ENCODE results near the gene LRRC25.
"Not testable (repeated sequence)": the region's sequence is repeated elsewhere in the genome, so short reads cannot be mapped to it uniquely, and the experiment has no call there.

The LRRC25 gene

GRCh38 chr19:18385675-18386542 lies 11.5 kb downstream of the LRRC25 start, which contains the start of gene GDF15:
GDF15 (plus strand) TSS chr19:18386158; CDS start chr19:18386190, 32 bp downstream.
- Histone ChIP-seq H3K9ac (no peak within 1 kb of the TSS), H3K9me3 (no peaks in the 10 kb centered on the region), H3K27ac (no peak within 1 kb of the TSS), H3K27me3 (peaks cover 31% of the 10 kb centered on the region; the same call in 1 of the 2 replicates), H3K36me3 (no peaks in the 10 kb centered on the region), H4K20me1 (no peaks in the 10 kb centered on the region), H3K4me3 (no peak within 1 kb of the TSS), H3K4me2 (peak within 1 kb of the TSS; percentile 78), H3K4me1 (peaks cover 41% of the 10 kb centered on the region)
- TF ChIP-seq Cebpa-rat (IDR thresholded peaks at IDR 0.05) = no peak

DNA sequence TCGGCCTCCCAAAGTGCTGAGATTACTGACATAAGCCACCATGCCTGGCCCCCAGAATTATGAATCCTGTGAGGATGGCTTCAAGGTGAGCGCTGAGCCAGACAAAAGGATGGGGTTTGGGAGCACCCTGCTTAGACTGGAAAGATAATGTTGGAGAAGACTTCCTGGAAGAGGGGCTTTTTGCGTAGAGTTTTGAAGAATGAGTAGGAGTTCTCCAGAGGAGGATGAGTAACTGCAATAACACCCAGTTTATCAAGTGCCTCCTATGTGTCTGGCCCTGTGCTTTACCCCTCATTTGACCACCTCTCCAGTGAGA lies 12.1 kb downstream of the LRRC25 start:
- Histone ChIP-seq H3K36me3 (no peaks in the 10 kb centered on the region), H4K20me1 (no peaks in the 10 kb centered on the region), H3K27ac (no peak overlapping the region), H3K4me1 (peaks cover 41% of the 10 kb centered on the region), H3K9ac (no peak overlapping the region), H3K4me2 (0 out of 2 replicates have a peak overlapping the region, but pooled peaks have one; percentile 7), H3K9me3 (no peaks in the 10 kb centered on the region), H3K27me3 (peaks cover 29% of the 10 kb centered on the region; the same call in 1 of the 2 replicates), H3K4me3 (no peak overlapping the region)
- TF ChIP-seq Cebpa-rat (IDR thresholded peaks at IDR 0.05) = no peak

GRCh38 chr19:18384775-18385174 lies 12.6 kb downstream of the LRRC25 start:
- Histone ChIP-seq H3K27me3 (peaks cover 24% of the 10 kb centered on the region; the same call in 1 of the 2 replicates), H3K36me3 (no peaks in the 10 kb centered on the region), H4K20me1 (no peaks in the 10 kb centered on the region), H3K4me1 (peaks cover 41% of the 10 kb centered on the region), H3K9me3 (no peaks in the 10 kb centered on the region), H3K9ac (no peak overlapping the region), H3K4me2 (no peak overlapping the region), H3K27ac (no peak overlapping the region), H3K4me3 (no peak overlapping the region)
- TF ChIP-seq Cebpa-rat (IDR thresholded peaks at IDR 0.05) = no peak

- Histone ChIP-seq H3K4me1 (peaks cover 34% of the 10 kb centered on the region), H3K27me3 (peaks cover 17% of the 10 kb centered on the region; the same call in 1 of the 2 replicates)
- H3K4me2 ChIP-seq, H4K20me1 ChIP-seq, H3K36me3 ChIP-seq, H3K9ac ChIP-seq, H3K4me3 ChIP-seq, H3K9me3 ChIP-seq, H3K27ac ChIP-seq: not testable (repeated sequence)
Measured at GRCh38 chr19:18383622-18384021, 13.8 kb downstream of the LRRC25 start.

- Histone ChIP-seq H3K4me2 (no peak overlapping the region), H3K4me1 (peaks cover 27% of the 10 kb centered on the region), H3K36me3 (no peaks in the 10 kb centered on the region), H3K4me3 (no peak overlapping the region), H3K27ac (no peak overlapping the region), H3K9ac (no peak overlapping the region), H4K20me1 (no peaks in the 10 kb centered on the region), H3K27me3 (no peaks in the 10 kb centered on the region), H3K9me3 (no peaks in the 10 kb centered on the region)
- no peak for TF ChIP-seq Cebpa-rat (IDR thresholded peaks at IDR 0.05)
Measured at GRCh38 chr19:18380843-18381242, 16.6 kb downstream of the LRRC25 start.

DNA sequence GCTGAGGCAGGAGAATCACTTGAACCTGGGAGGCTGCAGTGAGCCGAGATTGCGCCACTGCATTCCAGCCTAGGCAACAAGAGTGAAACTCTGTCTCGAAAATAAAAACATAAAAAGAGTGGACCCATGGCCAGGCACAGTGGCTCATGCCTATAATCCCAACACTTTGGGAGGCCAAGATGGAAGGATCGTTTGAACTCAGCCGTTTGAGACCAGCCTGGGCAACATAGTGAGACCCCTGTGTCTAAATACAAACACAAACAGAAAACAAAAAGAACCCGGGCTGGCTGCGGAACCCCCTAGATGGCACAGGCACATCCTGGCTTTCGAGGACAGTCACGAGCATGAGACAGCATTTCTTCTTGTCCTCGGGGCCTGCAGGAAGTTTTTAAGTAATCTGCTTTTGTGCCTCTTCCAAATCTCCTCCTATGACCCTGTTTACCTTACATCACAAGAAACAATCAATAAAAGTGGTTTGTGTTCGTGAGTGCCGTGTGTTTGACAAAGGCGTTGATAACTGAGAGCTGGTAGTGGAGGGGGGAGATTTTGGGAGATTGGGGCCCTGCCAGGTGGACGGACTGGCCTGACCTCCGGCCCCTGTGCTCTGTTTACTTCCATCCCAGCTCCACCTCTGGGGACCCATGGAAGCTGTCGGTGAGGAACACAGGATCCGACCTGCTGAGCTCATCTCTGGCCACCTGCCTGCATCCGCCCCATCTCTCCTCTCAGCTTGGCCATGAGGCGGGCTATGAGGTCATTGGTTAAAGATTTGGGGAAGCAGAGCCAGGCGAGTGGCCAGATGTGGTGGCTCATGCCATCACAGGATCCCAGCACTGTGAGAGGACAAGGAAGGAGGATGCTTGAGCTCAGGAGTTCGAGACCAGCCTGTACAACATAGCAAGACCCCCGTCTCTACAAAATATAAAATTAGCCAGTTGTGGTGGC lies 17.3 kb downstream of the LRRC25 start:
- H3K27me3 ChIP-seq = no peaks in the 10 kb centered on the region
- H3K4me3 ChIP-seq = no peak overlapping the region
- H3K4me1 ChIP-seq = peaks cover 35% of the 10 kb centered on the region
- H3K4me2 ChIP-seq = no peak overlapping the region
- H3K9ac ChIP-seq = no peak overlapping the region
- H3K27ac ChIP-seq = 0 out of 2 replicates have a peak overlapping the region, but pooled peaks have one; percentile 9
- H3K36me3 ChIP-seq = no peaks in the 10 kb centered on the region
- H4K20me1 ChIP-seq = no peaks in the 10 kb centered on the region
- TF ChIP-seq Cebpa-rat (IDR thresholded peaks at IDR 0.05) = no peak
- H3K9me3 ChIP-seq = no peaks in the 10 kb centered on the region

GRCh38 chr19:18377026-18377425 lies 20.4 kb downstream of the LRRC25 start:
- 0 out of 2 replicates have a peak overlapping the region, but pooled peaks have one; percentile 23 for H3K4me2 ChIP-seq
- H3K4me1 ChIP-seq = peaks cover 52% of the 10 kb centered on the region
- H3K27me3 ChIP-seq = no peaks in the 10 kb centered on the region
- H3K9ac ChIP-seq = no peak overlapping the region
- TF ChIP-seq Cebpa-rat (IDR thresholded peaks at IDR 0.05) = no peak
- no peaks in the 10 kb centered on the region for H3K9me3 ChIP-seq
- no peaks in the 10 kb centered on the region for H3K36me3 ChIP-seq
- no peaks in the 10 kb centered on the region for H4K20me1 ChIP-seq
- H3K4me3 ChIP-seq = no peak overlapping the region
- no peak overlapping the region for H3K27ac ChIP-seq

DNA sequence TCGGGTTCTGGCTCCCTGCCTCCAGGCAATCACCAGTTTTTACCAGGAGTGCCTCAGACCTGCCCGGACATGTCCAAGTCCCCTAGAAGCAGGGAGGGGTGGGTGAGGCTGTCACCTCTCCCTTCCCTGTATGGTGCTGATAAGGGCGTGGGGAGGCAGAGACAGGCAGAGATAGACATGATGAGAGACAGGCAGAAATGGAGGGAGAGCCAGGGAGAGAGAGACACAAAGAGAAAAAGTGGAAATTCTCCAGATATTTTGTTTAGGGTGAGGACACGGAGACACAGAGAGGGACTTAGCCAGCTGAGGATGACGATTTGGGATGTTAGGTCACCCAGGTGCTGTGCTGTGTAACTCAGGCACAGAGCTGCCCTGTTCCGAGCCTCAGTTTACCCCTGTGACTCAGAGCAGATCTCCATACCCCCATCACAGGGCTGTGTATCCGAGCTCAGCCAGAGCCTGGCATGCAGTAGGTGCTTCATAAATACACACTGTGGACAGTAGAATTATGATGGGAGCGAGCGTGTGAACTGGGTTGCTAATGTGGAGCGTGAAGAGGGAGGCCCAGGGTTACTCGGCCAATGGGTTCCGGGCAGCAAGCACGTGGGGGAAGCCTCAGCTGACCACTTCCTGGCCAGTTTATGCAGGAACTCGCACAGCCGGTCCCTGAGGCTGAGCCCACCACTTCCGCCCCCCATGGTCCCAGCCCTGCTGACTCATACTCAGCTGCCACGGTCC lies 23.4 kb downstream of the LRRC25 start:
- H3K27me3 ChIP-seq = no peaks in the 10 kb centered on the region
- H4K20me1 ChIP-seq = no peaks in the 10 kb centered on the region
- peak overlapping the region; percentile 60; the same call in 1 of the 2 replicates for H3K9ac ChIP-seq
- peaks cover 49% of the 10 kb centered on the region for H3K4me1 ChIP-seq
- no peak for TF ChIP-seq Cebpa-rat (IDR thresholded peaks at IDR 0.05)
- peak overlapping the region; percentile 82 for H3K27ac ChIP-seq
- H3K4me3 ChIP-seq = 0 out of 2 replicates have a peak overlapping the region, but pooled peaks have one; percentile 13
- no peaks in the 10 kb centered on the region for H3K9me3 ChIP-seq
- no peaks in the 10 kb centered on the region for H3K36me3 ChIP-seq
- peak overlapping the region; percentile 86 for H3K4me2 ChIP-seq

- H3K27me3 ChIP-seq = no peaks in the 10 kb centered on the region
- no peaks in the 10 kb centered on the region for H3K36me3 ChIP-seq
- H4K20me1 ChIP-seq = no peaks in the 10 kb centered on the region
- peak overlapping the region; percentile 86 for H3K4me2 ChIP-seq
- peak overlapping the region; percentile 82 for H3K27ac ChIP-seq
- H3K4me1 ChIP-seq = peaks cover 49% of the 10 kb centered on the region
- no peak for TF ChIP-seq Cebpa-rat (IDR thresholded peaks at IDR 0.05)
- H3K9ac ChIP-seq = peak overlapping the region; percentile 60; the same call in 1 of the 2 replicates
- no peaks in the 10 kb centered on the region for H3K9me3 ChIP-seq
- no peak overlapping the region for H3K4me3 ChIP-seq
Measured at GRCh38 chr19:18373407-18373891, 24.0 kb downstream of the LRRC25 start.
